ENCODE results near the gene DHX15.

GRCh38 chr4:24594887-24595286 lies 10.5 kb upstream of the DHX15 start:
- TF ChIP-seq, protein P1, sequence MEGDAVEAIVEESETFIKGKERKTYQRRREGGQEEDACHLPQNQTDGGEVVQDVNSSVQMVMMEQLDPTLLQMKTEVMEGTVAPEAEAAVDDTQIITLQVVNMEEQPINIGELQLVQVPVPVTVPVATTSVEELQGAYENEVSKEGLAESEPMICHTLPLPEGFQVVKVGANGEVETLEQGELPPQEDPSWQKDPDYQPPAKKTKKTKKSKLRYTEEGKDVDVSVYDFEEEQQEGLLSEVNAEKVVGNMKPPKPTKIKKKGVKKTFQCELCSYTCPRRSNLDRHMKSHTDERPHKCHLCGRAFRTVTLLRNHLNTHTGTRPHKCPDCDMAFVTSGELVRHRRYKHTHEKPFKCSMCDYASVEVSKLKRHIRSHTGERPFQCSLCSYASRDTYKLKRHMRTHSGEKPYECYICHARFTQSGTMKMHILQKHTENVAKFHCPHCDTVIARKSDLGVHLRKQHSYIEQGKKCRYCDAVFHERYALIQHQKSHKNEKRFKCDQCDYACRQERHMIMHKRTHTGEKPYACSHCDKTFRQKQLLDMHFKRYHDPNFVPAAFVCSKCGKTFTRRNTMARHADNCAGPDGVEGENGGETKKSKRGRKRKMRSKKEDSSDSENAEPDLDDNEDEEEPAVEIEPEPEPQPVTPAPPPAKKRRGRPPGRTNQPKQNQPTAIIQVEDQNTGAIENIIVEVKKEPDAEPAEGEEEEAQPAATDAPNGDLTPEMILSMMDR (IDR thresholded peaks at IDR 0.05): no peak
- no peak for TF ChIP-seq POLR2A (IDR thresholded peaks at IDR 0.05)

Data from testis (tissue), 2 donors.